Left forelimb (tissue), 1 donor: ENCODE measurements around the gene BMPER.

ENCODE experiments used
- DNase-seq: peaks from one replicate; pipeline ENCODE4 v3.0.0-alpha.2; 2018; ENCODE audit warnings: low spot score

The BMPER gene

GRCh38 chr7:33905389-33906032 is at the start of gene BMPER:
BMPER (plus strand) TSS chr7:33905539; CDS start chr7:33905614, 75 bp downstream.
- DNase-seq: peak; percentile 69

DNA sequence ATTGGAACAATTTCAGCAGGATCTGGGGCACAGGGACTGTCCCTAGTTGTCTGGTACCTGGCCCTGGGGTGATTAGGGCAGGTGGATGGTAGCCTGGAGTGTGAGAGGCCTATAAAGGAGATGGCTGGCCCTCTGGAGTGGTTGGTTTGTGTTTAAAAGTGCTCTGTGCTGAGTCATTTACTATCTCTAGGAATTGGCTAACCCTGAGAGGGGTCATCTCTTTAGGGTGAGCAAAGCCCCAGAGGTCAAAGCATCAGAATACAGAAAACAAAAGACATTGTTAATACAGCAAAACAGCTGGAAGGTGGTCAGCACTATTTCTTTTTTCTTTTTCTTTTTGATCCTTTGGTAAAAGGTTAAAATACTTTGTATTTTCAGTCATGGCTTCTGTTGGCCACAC is 43.4 kb upstream of the BMPER start:
- no peak for DNase-seq

GRCh38 chr7:33862946-33863814 is 42.2 kb upstream of the BMPER start:
- DNase-seq: no peak

GRCh38 chr7:33868166-33868565 is 37.2 kb upstream of the BMPER start:
- DNase-seq: no peak

- no peak for DNase-seq
These were observed 36.2 kb upstream of the BMPER start for GRCh38 chr7:33869176-33869575.

DNA sequence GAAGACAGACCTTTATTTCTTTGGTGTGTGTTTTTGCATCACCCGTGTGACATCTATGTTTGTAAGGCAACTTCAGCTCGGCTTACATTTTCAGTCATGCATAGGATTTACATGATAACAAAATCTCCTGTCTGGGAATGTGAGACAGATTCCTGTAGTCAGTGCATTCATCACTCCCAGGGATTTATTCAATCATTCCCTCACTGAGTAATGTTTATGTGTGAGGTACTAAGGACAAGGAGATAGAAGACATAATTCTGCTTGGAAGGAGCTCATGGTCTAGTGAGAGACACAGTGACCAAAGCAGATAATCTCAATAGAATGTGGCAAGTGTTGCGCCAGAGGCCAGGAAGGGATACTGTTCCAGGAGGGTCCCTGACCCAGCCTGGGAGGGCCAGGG is 35.2 kb upstream of the BMPER start:
- no peak for DNase-seq

DNA sequence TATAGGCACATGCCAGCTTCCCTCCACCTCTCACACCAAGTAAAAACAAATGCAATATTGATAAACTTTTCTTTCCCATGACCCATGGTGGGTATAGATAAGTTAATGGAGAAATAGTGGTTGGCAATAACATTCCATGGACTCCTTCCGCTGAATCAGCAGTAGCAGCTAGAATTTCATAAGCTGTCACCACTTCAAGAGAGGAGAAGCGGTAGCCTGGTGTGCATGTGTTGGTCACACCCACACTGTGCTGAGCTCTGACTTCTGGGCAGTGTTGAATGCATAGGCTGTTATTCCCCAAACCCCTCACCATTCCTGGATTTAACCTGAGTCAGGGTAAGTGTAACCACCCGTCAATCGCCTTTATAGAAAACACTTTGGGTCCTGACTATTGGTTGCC is 32.5 kb upstream of the BMPER start:
- no peak for DNase-seq

DNA sequence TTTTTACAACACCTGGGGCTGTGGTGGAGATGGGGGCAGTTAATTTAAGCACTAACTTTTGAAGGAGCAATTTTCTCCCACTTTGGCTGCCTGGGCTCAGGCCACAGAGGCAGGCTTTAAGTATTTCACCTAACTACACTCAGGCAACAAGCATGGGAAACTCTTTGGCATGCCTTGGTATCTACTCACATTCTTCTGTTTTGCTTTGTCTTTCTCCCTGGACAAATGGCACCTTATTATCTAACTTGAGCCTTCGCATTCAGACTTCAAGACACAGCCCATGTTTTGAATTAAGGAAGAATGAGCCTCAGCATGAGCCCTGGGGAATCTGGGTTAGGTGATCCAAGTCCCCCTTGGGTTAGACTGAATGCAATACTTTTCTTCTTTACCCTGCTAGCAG is 31.8 kb upstream of the BMPER start:
- no peak for DNase-seq

GRCh38 chr7:33873981-33874750 is 31.2 kb upstream of the BMPER start:
- no peak for DNase-seq

DNA sequence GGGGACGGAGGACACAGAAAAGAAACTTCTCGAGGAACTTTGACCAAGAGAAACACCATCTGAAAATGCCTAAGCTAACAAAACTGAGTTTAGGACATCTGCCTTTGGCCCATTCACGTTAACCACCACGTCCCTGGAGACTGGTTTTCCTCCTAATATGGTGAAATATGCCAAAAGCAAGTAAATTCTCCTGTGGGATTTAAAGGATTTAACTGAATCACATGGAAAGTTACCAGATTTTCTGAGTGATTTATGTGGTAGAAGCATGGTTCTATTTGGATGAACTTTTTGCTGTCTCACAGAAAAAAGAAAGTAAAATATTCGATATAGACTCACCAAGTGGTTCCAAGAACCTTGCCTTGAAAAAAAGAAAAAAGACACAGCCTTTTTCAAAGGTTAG is 30.4 kb upstream of the BMPER start:
- no peak for DNase-seq

- no peak for DNase-seq
These were observed 28.6 kb upstream of the BMPER start for GRCh38 chr7:33876596-33877274.

DNA sequence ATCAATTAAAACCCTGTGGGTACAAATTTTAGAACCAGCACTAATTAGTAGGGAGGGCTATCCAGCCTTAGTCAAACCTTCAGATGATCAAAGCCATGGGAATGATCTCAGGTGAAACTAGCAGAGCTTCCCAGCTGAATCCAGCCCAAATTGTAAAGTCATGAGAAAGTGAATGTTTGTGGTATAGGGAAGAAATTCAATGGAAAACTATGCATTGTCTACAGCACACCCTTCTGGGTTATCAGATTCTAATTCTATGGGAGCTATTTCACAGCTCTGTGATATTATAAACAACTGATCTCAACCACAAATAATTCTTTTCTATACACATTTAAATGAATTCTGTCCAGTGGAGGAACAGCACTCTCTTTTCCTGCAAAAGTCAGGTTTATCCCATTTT is 24.6 kb upstream of the BMPER start:
- no peak for DNase-seq

DNA sequence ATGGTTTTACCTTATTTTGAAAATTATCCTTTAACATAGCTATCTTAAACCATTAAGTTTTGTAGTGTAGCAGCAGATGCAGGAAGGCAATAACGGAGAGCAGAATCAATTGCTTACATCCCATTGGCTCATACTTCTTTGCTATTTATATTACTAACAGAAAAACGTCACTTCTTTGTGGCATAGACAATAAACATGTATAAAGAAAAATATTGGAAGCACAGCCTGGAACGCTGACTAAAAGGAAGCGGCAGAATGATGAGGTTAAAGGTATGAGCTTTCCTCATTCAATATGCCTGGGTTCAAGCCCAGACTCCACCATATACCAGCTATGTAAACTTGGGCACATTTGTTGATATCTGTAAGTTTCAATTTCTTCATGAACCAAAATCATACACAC is 24.0 kb upstream of the BMPER start:
- no peak for DNase-seq

DNA sequence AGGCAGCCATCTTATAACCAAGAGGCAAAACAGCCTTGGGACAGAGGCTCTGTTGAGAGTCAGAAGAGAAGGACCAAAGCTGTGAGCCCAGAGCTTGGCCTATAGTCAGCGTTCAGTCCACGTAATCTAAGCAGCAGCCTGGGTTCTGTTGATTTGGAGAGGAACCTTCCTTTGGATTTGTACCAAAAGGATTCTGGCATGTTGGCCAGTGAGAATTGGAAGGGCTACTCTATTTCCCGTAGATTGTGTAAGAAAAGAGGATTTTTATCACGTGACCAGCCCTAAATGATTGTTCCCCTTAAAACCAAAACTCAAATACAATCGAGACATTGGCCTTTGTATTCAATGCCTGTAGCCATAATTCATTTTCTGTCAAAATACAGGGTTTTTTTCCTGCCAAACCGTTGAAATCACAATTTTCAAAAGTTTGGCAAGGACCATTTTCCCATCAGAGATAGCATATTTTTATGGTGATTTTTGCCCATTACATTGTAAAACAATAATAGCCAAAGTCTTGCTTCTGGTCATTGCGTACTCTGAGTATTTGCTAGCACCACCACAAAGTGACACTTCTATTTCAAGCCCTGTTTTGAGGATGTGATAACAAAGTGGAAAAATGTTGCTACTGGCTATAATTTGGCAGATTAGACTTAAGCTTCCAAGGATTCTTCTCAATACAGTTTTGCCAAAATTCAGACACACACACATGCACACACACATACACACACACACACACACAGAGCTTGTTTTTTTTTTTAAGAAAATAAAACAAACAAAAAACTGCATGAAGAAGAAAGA is 23.1 kb upstream of the BMPER start:
- DNase-seq: no peak

- DNase-seq: no peak
These were observed 22.2 kb upstream of the BMPER start for GRCh38 chr7:33882950-33883670.

GRCh38 chr7:33883671-33883965 is 21.7 kb upstream of the BMPER start:
- no peak for DNase-seq

GRCh38 chr7:33885290-33886148 is 19.8 kb upstream of the BMPER start:
- DNase-seq: no peak

DNA sequence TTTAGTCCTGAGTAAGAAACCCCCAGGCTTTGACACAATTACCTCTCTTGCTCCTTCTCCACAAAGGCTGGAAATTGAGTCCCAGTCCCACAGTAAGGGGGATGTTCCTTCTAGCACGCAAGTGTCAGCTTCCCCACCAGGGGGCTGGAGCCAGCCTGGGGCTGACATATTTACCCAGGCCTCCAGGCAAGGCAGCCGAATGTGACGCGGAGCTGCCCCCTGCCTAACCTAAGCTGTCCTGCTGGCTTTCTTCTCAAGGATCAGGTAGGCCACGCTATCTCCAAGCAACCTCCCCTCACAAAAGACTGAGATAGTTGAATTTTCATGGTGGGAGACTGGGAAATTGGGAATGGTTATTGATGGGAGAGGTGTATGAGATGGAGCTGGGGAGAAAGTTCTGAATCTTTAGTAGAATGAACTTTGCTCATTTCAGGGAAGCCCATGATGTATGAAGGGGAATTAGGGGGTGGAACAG is 19.2 kb upstream of the BMPER start:
- no peak for DNase-seq

DNA sequence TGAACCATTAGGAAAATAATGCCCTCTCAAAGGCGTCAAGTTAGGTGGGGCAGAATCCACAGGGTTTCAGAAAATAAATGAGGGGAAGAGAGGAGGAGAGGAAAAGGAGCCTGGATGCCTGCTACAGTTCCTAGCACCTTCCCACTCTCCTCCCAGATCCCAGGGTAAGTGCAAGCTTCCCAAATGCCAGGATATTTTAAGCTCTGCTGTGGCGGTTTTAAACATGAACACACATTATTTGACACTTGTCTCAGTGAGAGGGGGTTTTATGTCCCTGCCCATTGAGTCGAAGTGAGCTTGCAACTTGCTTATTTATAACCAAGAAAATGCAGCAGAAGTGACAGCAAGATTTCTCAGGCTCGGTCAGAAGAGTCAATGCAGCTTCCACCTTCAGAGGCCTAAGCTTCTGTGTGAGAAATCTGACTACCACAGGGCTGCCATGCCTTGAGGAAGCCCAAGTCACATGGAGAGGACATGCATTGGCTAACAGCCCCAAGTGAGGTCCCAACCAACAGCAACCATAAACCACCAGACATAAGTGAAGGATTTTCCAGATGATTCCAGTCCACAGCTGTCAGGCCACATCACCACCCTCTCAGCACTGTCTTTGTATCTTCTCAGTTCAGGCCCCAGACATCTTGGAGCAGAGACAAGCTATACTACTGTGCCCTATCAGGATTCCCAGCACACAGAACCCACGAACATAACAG is 17.9 kb upstream of the BMPER start:
- DNase-seq: no peak
